H9 (cell line): ENCODE measurements around the gene LTBP2. TPM values are rescaled to one million over a fixed set of nuclear protein-coding genes. Genes with fewer than 3 reads are reported as not detected.

Source experiments
- DNase-seq: peaks from one replicate; pipeline ENCODE4 v3.0.0-alpha.2; 2017
- H2AFZ ChIP-seq: one replicate; pipeline ENCODE4 v1.6.1; 2013; ENCODE audit warnings: mild to moderate bottlenecking, low read length, control low read depth, moderate library complexity
- H2AK5ac ChIP-seq: 2 replicates; pipeline ENCODE4 v1.6.1; 2013; ENCODE audit warnings: low read length, control low read depth, mixed read lengths; ENCODE audit not compliant: insufficient read length
- H2BK120ac ChIP-seq: one replicate; pipeline ENCODE4 v1.6.1; 2013; ENCODE audit warnings: low read depth, mild to moderate bottlenecking, low read length, control low read depth, inconsistent platforms; ENCODE audit not compliant: poor library complexity, severe bottlenecking
- H2BK12ac ChIP-seq: 2 replicates; pipeline ENCODE4 v1.6.1; 2013; ENCODE audit warnings: low read length, control low read depth, mixed read lengths, low read depth; ENCODE audit not compliant: insufficient read length
- H2BK15ac ChIP-seq: 2 replicates; pipeline ENCODE4 v1.6.1; 2013; ENCODE audit warnings: low read depth, low read length, control low read depth
- H2BK20ac ChIP-seq: one replicate; pipeline ENCODE4 v1.6.1; 2013; ENCODE audit warnings: low read depth, mild to moderate bottlenecking, low read length, control low read depth, inconsistent platforms; ENCODE audit not compliant: poor library complexity, severe bottlenecking
- H2BK5ac ChIP-seq: 2 replicates; pipeline ENCODE4 v1.6.1; 2013; ENCODE audit warnings: low read length, control low read depth, mixed read lengths; ENCODE audit not compliant: insufficient read length
- H3K14ac ChIP-seq: 2 replicates; pipeline ENCODE4 v1.6.1; 2013; ENCODE audit warnings: low read length, control low read depth; ENCODE audit not compliant: insufficient read depth
- H3K18ac ChIP-seq: 2 replicates; pipeline ENCODE4 v1.6.1; 2013; ENCODE audit warnings: low read depth, mild to moderate bottlenecking, mixed read lengths, low read length, control low read depth; ENCODE audit not compliant: insufficient read length
- H3K23ac ChIP-seq: 2 replicates; pipeline ENCODE4 v1.6.1; 2013; ENCODE audit warnings: low read length, control low read depth, mixed read lengths, low read depth; ENCODE audit not compliant: insufficient read length
- H3K23me2 ChIP-seq: 2 replicates; pipeline ENCODE4 v1.6.1; 2013; ENCODE audit warnings: low read depth, mild to moderate bottlenecking, mixed read lengths, low read length, control low read depth; ENCODE audit not compliant: insufficient read length, poor library complexity, severe bottlenecking
- H3K27ac ChIP-seq: 2 replicates; pipeline ENCODE4 v1.5.1; 2013; ENCODE audit warnings: low read length, control low read depth, mixed read lengths, low read depth; ENCODE audit not compliant: insufficient read length
- H3K27me3 ChIP-seq: 2 replicates; pipeline ENCODE4 v1.6.1; 2013; ENCODE audit warnings: low read length, control low read depth, inconsistent platforms; ENCODE audit not compliant: insufficient read depth
- H3K4ac ChIP-seq: 2 replicates; pipeline ENCODE4 v1.6.1; 2013; ENCODE audit warnings: low read depth, mild to moderate bottlenecking, control low read depth, inconsistent platforms, low read length, moderate library complexity
- H3K4me1 ChIP-seq: 2 replicates; pipeline ENCODE4 v1.6.1; 2013; ENCODE audit warnings: low read length, control low read depth, inconsistent platforms; ENCODE audit not compliant: insufficient read depth
- H3K4me2 ChIP-seq: 2 replicates; pipeline ENCODE4 v1.6.1; 2013; ENCODE audit warnings: low read length, control low read depth, mixed read lengths; ENCODE audit not compliant: insufficient read length, insufficient read depth
- H3K56ac ChIP-seq: 2 replicates; pipeline ENCODE4 v1.6.1; 2013; ENCODE audit warnings: low read depth, mild to moderate bottlenecking, mixed read lengths, low read length, control low read depth; ENCODE audit not compliant: insufficient read length
- H3K79me1 ChIP-seq: 2 replicates; pipeline ENCODE4 v1.6.1; 2013; ENCODE audit warnings: low read depth, mild to moderate bottlenecking, moderate library complexity, low read length, control low read depth, inconsistent platforms; ENCODE audit not compliant: insufficient read depth, poor library complexity, severe bottlenecking
- H3K79me2 ChIP-seq: 2 replicates; pipeline ENCODE4 v1.6.1; 2013; ENCODE audit warnings: low read length, control low read depth, inconsistent platforms; ENCODE audit not compliant: insufficient read depth
- H3K9ac ChIP-seq: 2 replicates; pipeline ENCODE4 v1.6.1; 2013; ENCODE audit warnings: low read length, control low read depth, mixed read lengths; ENCODE audit not compliant: insufficient read length; ENCODE audit errors: extremely low read depth
- H3K9me3 ChIP-seq: one replicate; pipeline ENCODE4 v1.6.1; 2013; ENCODE audit warnings: low read depth, low read length, inconsistent platforms; ENCODE audit not compliant: control insufficient read depth
- H3T11ph ChIP-seq: one replicate; pipeline ENCODE4 v1.6.1; 2013; ENCODE audit warnings: mild to moderate bottlenecking, low read length, control low read depth, inconsistent platforms
- H4K20me1 ChIP-seq: one replicate; pipeline ENCODE4 v1.6.1; 2013; ENCODE audit not compliant: control insufficient read depth, insufficient read length, insufficient read depth
- H4K5ac ChIP-seq: 2 replicates; pipeline ENCODE4 v1.6.1; 2013; ENCODE audit warnings: low read depth, mild to moderate bottlenecking, mixed read lengths, low read length, control low read depth; ENCODE audit not compliant: insufficient read length
- H4K8ac ChIP-seq: replicated peaks from 2 replicates; pipeline ENCODE4 v1.6.1; 2013; ENCODE audit warnings: low read length, control low read depth, mixed read lengths, low read depth; ENCODE audit not compliant: insufficient read length
- H4K91ac ChIP-seq: 2 replicates; pipeline ENCODE4 v1.6.1; 2013; ENCODE audit warnings: low read depth, mild to moderate bottlenecking, moderate library complexity, mixed read lengths, low read length, control low read depth; ENCODE audit not compliant: insufficient read length
- H3K27ac Mint-ChIP-seq, 3 experiments: 2 replicates in 2 of 3; 3 replicates in 1 of 3; pipeline ENCODE4 v1.8.0; 2020 to 2021; ENCODE audit warnings: mixed read lengths in 3 of 3, mild to moderate bottlenecking in 1 of 3, moderate library complexity in 1 of 3
- H3K27me3 Mint-ChIP-seq: 2 replicates; pipeline ENCODE4 v1.8.0; 2021; ENCODE audit warnings: low read depth, mild to moderate bottlenecking, moderate library complexity, mixed read lengths
- H3K36me3 Mint-ChIP-seq, 3 experiments: 2 replicates in 2 of 3; 3 replicates in 1 of 3; pipeline ENCODE4 v1.8.0; 2020 to 2021; ENCODE audit warnings: low read depth in 3 of 3, mixed read lengths in 3 of 3; ENCODE audit not compliant: insufficient read depth in 1 of 3
- H3K4me1 Mint-ChIP-seq, 2 experiments: 2 replicates each; pipeline ENCODE4 v1.8.0; 2020; ENCODE audit warnings: mixed read lengths in 2 of 2
- H3K4me3 Mint-ChIP-seq, 2 experiments: 2 replicates in 1 of 2; 3 replicates in 1 of 2; pipeline ENCODE4 v1.8.0; 2020 to 2021; ENCODE audit warnings: mild to moderate bottlenecking in 2 of 2, mixed read lengths in 2 of 2, moderate library complexity in 1 of 2
- H3K9me3 Mint-ChIP-seq, 2 experiments: 2 replicates in 1 of 2; 3 replicates in 1 of 2; pipeline ENCODE4 v1.8.0; 2020; ENCODE audit warnings: mild to moderate bottlenecking in 2 of 2, mixed read lengths in 2 of 2, moderate library complexity in 1 of 2
- WGBS: extraction: QIAGEN DNeasy Blood & Tissue Kit; methylation state at CpG from one replicate; pipeline ENCODE4 v1.1.7; 2013; ENCODE audit warnings: missing lambda C conversion rate, low lambda C conversion rate, mixed read lengths; ENCODE audit not compliant: insufficient read length; ENCODE audit errors: extremely low coverage; 5-methylcytosine and 5-hydroxymethylcytosine counted together
- total RNA-seq: library from RNA; stranded (reverse); gene quantifications from 2 replicates; pipeline ENCODE4 v1.2.1, GENCODE V29; 2021
- TF ChIP-seq, protein P1 (sequence below): fragments of 200-600 bp; sonication (generic); conservative IDR thresholded peaks from 3 replicates; pipeline ENCODE4 v1.8.0; 2021; ENCODE audit warnings: antibody characterized with exemption, mild to moderate bottlenecking

The LTBP2 gene
- total RNA-seq, 1 experiment from 2014 or later, result 0.77 TPM

- no peak overlapping the region for H3T11ph ChIP-seq
- Mint-ChIP-seq H3K27me3 (peaks cover 4% of the 10 kb centered on the region), H3K4me1 (peaks cover 12 to 16% of the 10 kb centered on the region in 2 experiments), H3K4me3 (no peak overlapping the region; a peak in 1 of 5 replicates), H3K36me3 (peaks cover 0 to 1% (median 0%) of the 10 kb centered on the region in 3 experiments; a peak in 1 of 7 replicates), H3K9me3 (no peaks in the 10 kb centered on the region), H3K27ac (peak overlapping the region in 2 of 3 experiments; percentile 5 to 73; a peak in 1 of 7 replicates)
- no peak overlapping the region for H3K4me2 ChIP-seq
- H2BK5ac ChIP-seq, result no peak overlapping the region
- H2BK12ac ChIP-seq, result no peak overlapping the region
- no peak overlapping the region for H2BK20ac ChIP-seq
- H3K4me1 ChIP-seq, result no peaks in the 10 kb centered on the region
- WGBS, result no CpG with 5 or more reads among the region's 7 CpGs
- no peaks in the 10 kb centered on the region for H3K27me3 ChIP-seq
- H3K27ac ChIP-seq, result no peak overlapping the region
- H4K8ac ChIP-seq, result no peak overlapping the region
- no peak overlapping the region for H4K91ac ChIP-seq
- DNase-seq, result no peak
- no peak overlapping the region for H2AK5ac ChIP-seq
- H3K23me2 ChIP-seq, result no peaks in the 10 kb centered on the region
- H3K9me3 ChIP-seq, result no peaks in the 10 kb centered on the region
- H3K4ac ChIP-seq, result no peak overlapping the region
- H3K23ac ChIP-seq, result no peak overlapping the region
- H4K20me1 ChIP-seq, result peaks cover 2% of the 10 kb centered on the region
- no peak overlapping the region for H3K18ac ChIP-seq
- H3K14ac ChIP-seq, result no peak overlapping the region
- no peak overlapping the region for H2AFZ ChIP-seq
- no peak overlapping the region for H3K9ac ChIP-seq
- no peak overlapping the region for H2BK120ac ChIP-seq
- no peak overlapping the region for H3K56ac ChIP-seq
- H3K79me1 ChIP-seq, result no peaks in the 10 kb centered on the region
- H4K5ac ChIP-seq, result no peak overlapping the region
- no peak overlapping the region for H2BK15ac ChIP-seq
- TF ChIP-seq, protein P1, sequence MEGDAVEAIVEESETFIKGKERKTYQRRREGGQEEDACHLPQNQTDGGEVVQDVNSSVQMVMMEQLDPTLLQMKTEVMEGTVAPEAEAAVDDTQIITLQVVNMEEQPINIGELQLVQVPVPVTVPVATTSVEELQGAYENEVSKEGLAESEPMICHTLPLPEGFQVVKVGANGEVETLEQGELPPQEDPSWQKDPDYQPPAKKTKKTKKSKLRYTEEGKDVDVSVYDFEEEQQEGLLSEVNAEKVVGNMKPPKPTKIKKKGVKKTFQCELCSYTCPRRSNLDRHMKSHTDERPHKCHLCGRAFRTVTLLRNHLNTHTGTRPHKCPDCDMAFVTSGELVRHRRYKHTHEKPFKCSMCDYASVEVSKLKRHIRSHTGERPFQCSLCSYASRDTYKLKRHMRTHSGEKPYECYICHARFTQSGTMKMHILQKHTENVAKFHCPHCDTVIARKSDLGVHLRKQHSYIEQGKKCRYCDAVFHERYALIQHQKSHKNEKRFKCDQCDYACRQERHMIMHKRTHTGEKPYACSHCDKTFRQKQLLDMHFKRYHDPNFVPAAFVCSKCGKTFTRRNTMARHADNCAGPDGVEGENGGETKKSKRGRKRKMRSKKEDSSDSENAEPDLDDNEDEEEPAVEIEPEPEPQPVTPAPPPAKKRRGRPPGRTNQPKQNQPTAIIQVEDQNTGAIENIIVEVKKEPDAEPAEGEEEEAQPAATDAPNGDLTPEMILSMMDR, result no peak
- no peaks in the 10 kb centered on the region for H3K79me2 ChIP-seq
Observed at GRCh38 chr14:74647678-74648461, 35.8 kb upstream of the LTBP2 start.
